BLaER1 treated with 17β-estradiol and CSF1 and Interleukin-3, amounts not matched to agents 10 nM and 100 nM (cell line): ENCODE data around the gene PCDHGA9.
"Not testable (repeated sequence)": the region's sequence is repeated elsewhere in the genome, so short reads cannot be mapped to it uniquely, and the experiment has no call there.

Source experiments
- H3K27ac ChIP-seq, 11 experiments: shearing (Covaris generic); formaldehyde crosslinking; 2 replicates each; pipeline ENCODE4 v1.8.1; 2022
- H3K27me3 ChIP-seq, 11 experiments: shearing (Covaris generic); formaldehyde crosslinking; 2 replicates each; pipeline ENCODE4 v1.8.1; 2022
- H3K36me3 ChIP-seq, 11 experiments: shearing (Covaris generic); formaldehyde crosslinking; 2 replicates each; pipeline ENCODE4 v1.8.1; 2022
- H3K4me1 ChIP-seq, 10 experiments: shearing (Covaris generic); formaldehyde crosslinking; 2 replicates each; pipeline ENCODE4 v1.8.1; 2022
- H3K4me2 ChIP-seq, 11 experiments: shearing (Covaris generic); formaldehyde crosslinking; 2 replicates each; pipeline ENCODE4 v1.8.1; 2022
- H3K4me3 ChIP-seq, 10 experiments: shearing (Covaris generic); formaldehyde crosslinking; 2 replicates each; pipeline ENCODE4 v1.8.1; 2022
- H3K9ac ChIP-seq, 11 experiments: shearing (Covaris generic); formaldehyde crosslinking; 2 replicates each; pipeline ENCODE4 v1.8.1; 2022
- H3K9me3 ChIP-seq, 11 experiments: shearing (Covaris generic); formaldehyde crosslinking; replicated peaks in 1 of 11; 2 replicates each; pipeline ENCODE4 v1.8.1; 2022
- H4K20me1 ChIP-seq, 11 experiments: shearing (Covaris generic); formaldehyde crosslinking; 2 replicates each; pipeline ENCODE4 v1.8.1; 2022
- Cebpa-rat ChIP-seq, 11 experiments: shearing (Covaris generic); IDR thresholded peaks; 2 replicates each; pipeline ENCODE4 v1.8.1; 2022

PCDHGA9 gene

GRCh38 chr5:141411575-141411974 is 9.0 kb downstream of the PCDHGA9 start:
- no peak overlapping the region for H3K27ac ChIP-seq
- peaks cover 0 to 21% (median 10%) of the 10 kb centered on the region in 10 experiments; a peak in 14 of 20 replicates for H3K4me1 ChIP-seq
- H3K27me3 ChIP-seq = peaks cover 16 to 33% (median 23%) of the 10 kb centered on the region in 11 experiments
- no peak overlapping the region for H3K4me3 ChIP-seq
- H3K36me3 ChIP-seq = peaks cover 0 to 8% (median 0%) of the 10 kb centered on the region in 11 experiments; a peak in 1 of 22 replicates
- no peak for TF ChIP-seq Cebpa-rat (IDR thresholded peaks at IDR 0.05)
- no peak overlapping the region for H3K9ac ChIP-seq
- no peaks in the 10 kb centered on the region for H4K20me1 ChIP-seq
- H3K4me2 ChIP-seq = no peak overlapping the region
- peaks cover 41 to 56% (median 49%) of the 10 kb centered on the region in 11 experiments for H3K9me3 ChIP-seq

DNA sequence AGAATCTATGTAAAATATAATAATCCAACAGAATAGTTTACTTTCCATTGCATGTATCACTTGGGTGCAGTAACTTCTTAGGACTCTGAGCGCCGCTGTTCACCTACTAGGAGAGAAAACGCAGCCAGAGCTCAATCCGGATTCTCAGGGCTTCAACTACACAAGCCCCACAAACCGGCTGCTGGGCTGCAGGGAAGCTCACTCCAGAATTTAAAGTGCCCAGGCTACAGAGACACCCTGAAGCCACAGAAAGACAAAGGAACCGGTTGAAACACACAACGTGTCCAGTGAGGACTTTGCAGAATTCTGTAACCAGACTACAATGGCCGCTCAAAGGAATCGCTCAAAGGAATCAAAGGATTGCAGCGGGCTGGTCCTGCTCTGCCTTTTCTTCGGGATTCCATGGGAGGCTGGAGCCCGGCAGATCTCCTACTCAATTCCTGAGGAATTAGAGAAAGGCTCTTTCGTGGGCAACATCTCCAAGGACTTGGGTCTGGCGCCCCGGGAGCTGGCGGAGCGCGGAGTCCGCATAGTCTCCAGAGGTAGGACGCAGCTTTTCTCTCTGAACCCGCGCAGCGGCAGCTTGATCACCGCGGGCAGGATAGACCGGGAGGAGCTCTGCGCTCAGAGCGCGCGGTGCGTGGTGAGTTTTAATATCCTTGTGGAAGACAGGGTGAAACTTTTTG is 10.4 kb downstream of the PCDHGA9 start, which contains the start of gene PCDHGA10:
Gene PCDHGA10 (plus strand): TSS at position 134 of the 686 bp plus-strand sequence. CDS start 189 bp downstream, at position 323.
- Histone ChIP-seq H3K4me1 (peaks cover 0 to 21% (median 10%) of the 10 kb centered on the region in 10 experiments; a peak in 14 of 20 replicates), H3K27ac (no peak within 1 kb of the TSS), H3K4me3 (peak within 1 kb of the TSS; percentile 53 to 69 (median 60)), H3K36me3 (peaks cover 0 to 8% (median 0%) of the 10 kb centered on the region in 11 experiments; a peak in 1 of 22 replicates), H3K4me2 (peak within 1 kb of the TSS; percentile 62 to 85 (median 76)), H3K9ac (peak within 1 kb of the TSS; percentile 41 to 72 (median 59); a peak in 20 of 22 replicates), H3K27me3 (peaks cover 16 to 38% (median 24%) of the 10 kb centered on the region in 11 experiments), H4K20me1 (no peaks in the 10 kb centered on the region), H3K9me3 (peaks cover 46 to 57% (median 49%) of the 10 kb centered on the region in 11 experiments)
- TF ChIP-seq Cebpa-rat (IDR thresholded peaks at IDR 0.05) = no peak

- no peaks in the 10 kb centered on the region for H4K20me1 ChIP-seq
- H3K4me2 ChIP-seq = peak overlapping the region; percentile 62 to 85 (median 76)
- H3K27me3 ChIP-seq = peaks cover 16 to 41% (median 24%) of the 10 kb centered on the region in 11 experiments
- H3K36me3 ChIP-seq = peaks cover 0 to 10% (median 0%) of the 10 kb centered on the region in 11 experiments; a peak in 4 of 22 replicates
- no peak overlapping the region for H3K27ac ChIP-seq
- H3K9me3 ChIP-seq = peaks cover 46 to 57% (median 49%) of the 10 kb centered on the region in 11 experiments
- TF ChIP-seq Cebpa-rat (IDR thresholded peaks at IDR 0.05) = no peak
- H3K4me1 ChIP-seq = peaks cover 0 to 21% (median 10%) of the 10 kb centered on the region in 10 experiments; a peak in 14 of 20 replicates
- H3K4me3 ChIP-seq = peak overlapping the region; percentile 53 to 69 (median 60)
- H3K9ac ChIP-seq = peak overlapping the region in 10 of 11 experiments; percentile 49 to 72 (median 63); a peak in 12 of 22 replicates
Measured at GRCh38 chr5:141413540-141414069, 11.0 kb downstream of the PCDHGA9 start.

GRCh38 chr5:141414548-141415274 is 12.1 kb downstream of the PCDHGA9 start:
- Histone ChIP-seq H3K9me3 (peaks cover 46 to 57% (median 49%) of the 10 kb centered on the region in 11 experiments), H3K4me3 (peak overlapping the region in 6 of 10 experiments; percentile 9 to 41 (median 24); a peak in 2 of 20 replicates), H3K4me2 (peak overlapping the region; percentile 54 to 85 (median 71); a peak in 21 of 22 replicates), H3K27me3 (peaks cover 16 to 46% (median 29%) of the 10 kb centered on the region in 11 experiments), H3K36me3 (peaks cover 0 to 21% (median 10%) of the 10 kb centered on the region in 11 experiments; a peak in 11 of 22 replicates), H3K4me1 (peaks cover 0 to 21% (median 10%) of the 10 kb centered on the region in 10 experiments; a peak in 14 of 20 replicates)
- not testable (repeated sequence) for H4K20me1 ChIP-seq, H3K9ac ChIP-seq, H3K27ac ChIP-seq

DNA sequence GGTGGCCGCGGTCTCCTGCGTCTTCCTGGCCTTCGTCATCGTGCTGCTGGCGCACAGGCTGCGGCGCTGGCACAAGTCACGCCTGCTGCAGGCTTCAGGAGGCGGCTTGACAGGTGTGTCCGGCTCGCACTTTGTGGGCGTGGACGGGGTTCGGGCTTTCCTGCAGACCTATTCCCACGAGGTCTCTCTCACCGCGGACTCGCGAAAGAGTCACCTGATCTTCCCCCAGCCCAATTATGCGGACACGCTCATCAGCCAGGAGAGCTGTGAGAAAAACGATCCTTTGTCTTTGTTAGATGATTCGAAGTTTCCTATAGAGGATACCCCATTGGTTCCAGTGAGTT is 12.7 kb downstream of the PCDHGA9 start:
- H3K36me3 ChIP-seq = peaks cover 0 to 20% (median 13%) of the 10 kb centered on the region in 11 experiments; a peak in 11 of 22 replicates
- H3K27ac ChIP-seq, H4K20me1 ChIP-seq, H3K9ac ChIP-seq: not testable (repeated sequence)
- H3K9me3 ChIP-seq = peaks cover 46 to 57% (median 49%) of the 10 kb centered on the region in 11 experiments
- peak overlapping the region in 8 of 10 experiments; percentile 9 to 45 (median 28); a peak in 4 of 20 replicates for H3K4me3 ChIP-seq
- H3K27me3 ChIP-seq = peaks cover 16 to 49% (median 32%) of the 10 kb centered on the region in 11 experiments
- H3K4me1 ChIP-seq = peaks cover 0 to 21% (median 10%) of the 10 kb centered on the region in 10 experiments; a peak in 14 of 20 replicates
- peak overlapping the region; percentile 54 to 75 (median 70) for H3K4me2 ChIP-seq

- peaks cover 24 to 68% (median 53%) of the 10 kb centered on the region in 11 experiments for H3K27me3 ChIP-seq
- peaks cover 67 to 80% (median 71%) of the 10 kb centered on the region in 11 experiments for H3K9me3 ChIP-seq
- peaks cover 0 to 21% (median 10%) of the 10 kb centered on the region in 10 experiments; a peak in 14 of 20 replicates for H3K4me1 ChIP-seq
- H3K9ac ChIP-seq, H3K27ac ChIP-seq, H4K20me1 ChIP-seq: not testable (repeated sequence)
- H3K36me3 ChIP-seq = peaks cover 0 to 39% (median 27%) of the 10 kb centered on the region in 11 experiments; a peak in 14 of 22 replicates
- peak within 1 kb of the TSS in 9 of 11 experiments; percentile 9 to 47 (median 26); a peak in 7 of 22 replicates for H3K4me2 ChIP-seq
- peak within 1 kb of the TSS; percentile 37 to 60 (median 44); a peak in 17 of 20 replicates for H3K4me3 ChIP-seq
Measured at GRCh38 chr5:141417494-141418172, 15.1 kb downstream of the PCDHGA9 start, which contains the start of gene PCDHGB7. Gene PCDHGB7 (plus strand): TSS chr5:141417677. CDS start chr5:141417860, 183 bp downstream.

DNA sequence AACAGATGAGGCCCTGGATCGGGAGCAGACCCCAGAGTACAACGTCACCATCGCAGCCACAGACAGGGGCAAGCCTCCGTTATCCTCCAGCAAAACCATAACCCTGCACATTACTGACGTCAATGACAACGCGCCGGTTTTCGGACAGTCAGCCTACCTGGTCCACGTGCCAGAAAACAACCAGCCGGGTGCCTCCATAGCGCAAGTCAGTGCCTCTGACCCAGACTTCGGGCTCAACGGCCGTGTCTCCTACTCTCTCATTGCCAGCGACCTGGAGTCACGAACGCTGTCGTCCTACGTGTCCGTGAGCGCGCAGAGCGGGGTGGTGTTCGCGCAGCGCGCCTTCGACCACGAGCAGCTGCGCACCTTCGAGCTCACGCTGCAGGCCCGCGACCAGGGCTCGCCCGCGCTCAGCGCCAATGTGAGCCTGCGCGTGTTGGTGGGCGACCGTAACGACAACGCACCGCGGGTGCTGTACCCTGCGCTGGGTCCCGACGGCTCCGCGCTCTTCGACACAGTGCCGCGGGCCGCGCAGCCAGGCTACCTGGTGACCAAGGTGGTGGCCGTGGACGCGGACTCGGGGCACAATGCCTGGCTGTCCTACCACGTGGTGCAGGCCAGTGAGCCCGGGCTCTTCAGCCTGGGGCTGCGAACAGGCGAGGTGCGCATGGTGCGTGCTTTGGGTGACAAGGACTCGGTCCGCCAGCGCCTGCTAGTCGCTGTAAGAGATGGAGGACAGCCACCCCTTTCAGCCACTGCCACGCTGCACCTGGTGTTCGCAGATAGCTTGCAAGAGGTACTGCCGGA is 16.7 kb downstream of the PCDHGA9 start:
- H3K27ac ChIP-seq = no peak overlapping the region
- H3K4me1 ChIP-seq = peaks cover 0 to 16% (median 7%) of the 10 kb centered on the region in 10 experiments; a peak in 13 of 20 replicates
- H3K9ac ChIP-seq = no peak overlapping the region
- peaks cover 73 to 82% (median 76%) of the 10 kb centered on the region in 11 experiments for H3K9me3 ChIP-seq
- H4K20me1 ChIP-seq = no peaks in the 10 kb centered on the region
- TF ChIP-seq Cebpa-rat (IDR thresholded peaks at IDR 0.05) = no peak
- peaks cover 14 to 54% (median 43%) of the 10 kb centered on the region in 11 experiments for H3K27me3 ChIP-seq
- peak overlapping the region in 4 of 10 experiments; percentile 23 to 48 (median 37); a peak in 3 of 20 replicates for H3K4me3 ChIP-seq
- H3K36me3 ChIP-seq = peaks cover 0 to 47% (median 27%) of the 10 kb centered on the region in 11 experiments; a peak in 14 of 22 replicates
- no peak overlapping the region for H3K4me2 ChIP-seq
